WTC11 (cell line): ENCODE results near the gene GPATCH8. TPM values are rescaled to one million over a fixed set of nuclear protein-coding genes. Genes with fewer than 3 reads are reported as not detected.

Experiments
- ATAC-seq: fragments of 200-7000 bp; cut with Tn5 transposase; 2 replicates; pipeline ENCODE4 v1.10.0; 2021; ENCODE audit warnings: mild to moderate bottlenecking, moderate library complexity
- CTCF ChIA-PET: fragments of 300-600 bp; sonication (Branson Sonifier 250); formaldehyde crosslinking; loops from one replicate; lab custom pipeline; 2021; ENCODE audit warnings: antibody characterized with exemption; lab: Charles Lee
- POLR2A ChIA-PET: fragments of 350-600 bp; sonication (Branson Sonifier 250); formaldehyde crosslinking; loops from one replicate; lab custom pipeline; 2021; ENCODE audit warnings: antibody characterized with exemption; lab: Charles Lee
- DNase-seq: peaks from one replicate; pipeline ENCODE4 v3.0.0; 2021; ENCODE audit warnings: low spot score
- H3K27ac Mint-ChIP-seq: 2 replicates; pipeline ENCODE4 v1.8.0; 2021; ENCODE audit warnings: mixed read lengths
- H3K27me3 Mint-ChIP-seq: 2 replicates; pipeline ENCODE4 v1.8.0; 2021; ENCODE audit warnings: low read depth, mild to moderate bottlenecking, moderate library complexity, mixed read lengths
- H3K36me3 Mint-ChIP-seq: 2 replicates; pipeline ENCODE4 v1.8.0; 2021; ENCODE audit warnings: mixed read lengths
- H3K4me1 Mint-ChIP-seq: 2 replicates; pipeline ENCODE4 v1.8.0; 2022; ENCODE audit warnings: mixed read lengths
- H3K4me3 Mint-ChIP-seq: 2 replicates; pipeline ENCODE4 v1.8.0; 2021; ENCODE audit warnings: mild to moderate bottlenecking, moderate library complexity, mixed read lengths
- H3K9me3 Mint-ChIP-seq: 2 replicates; pipeline ENCODE4 v1.8.0; 2021; ENCODE audit warnings: mixed read lengths
- ATF6 ChIP-seq: sonication (generic); formaldehyde crosslinking; IDR thresholded peaks from 2 replicates; pipeline ENCODE4 v1.8.1; 2023; ENCODE audit warnings: mild to moderate bottlenecking, missing genetic modification reagents
- CBFB ChIP-seq: sonication (generic); formaldehyde crosslinking; IDR thresholded peaks from 2 replicates; pipeline ENCODE4 v1.8.1; 2022; ENCODE audit warnings: mild to moderate bottlenecking, low read depth, missing genetic modification reagents
- ETV6 ChIP-seq: sonication (generic); formaldehyde crosslinking; IDR thresholded peaks from 2 replicates; pipeline ENCODE4 v1.8.1; 2022; ENCODE audit warnings: mild to moderate bottlenecking, missing genetic modification reagents
- FOXJ3 ChIP-seq: sonication (generic); formaldehyde crosslinking; IDR thresholded peaks from 2 replicates; pipeline ENCODE4 v1.9.0; 2021; ENCODE audit warnings: missing genetic modification reagents, mild to moderate bottlenecking, borderline replicate concordance
- GABPB1 ChIP-seq: sonication (generic); formaldehyde crosslinking; IDR thresholded peaks from 2 replicates; pipeline ENCODE4 v1.8.1; 2023; ENCODE audit warnings: mild to moderate bottlenecking, missing genetic modification reagents
- IRF2 ChIP-seq: sonication (generic); formaldehyde crosslinking; IDR thresholded peaks from 2 replicates; pipeline ENCODE4 v1.8.0; 2022; ENCODE audit warnings: low read depth, missing genetic modification reagents, borderline replicate concordance
- JUN ChIP-seq: sonication (generic); formaldehyde crosslinking; IDR thresholded peaks from 2 replicates; pipeline ENCODE4 v1.8.0; 2023; ENCODE audit warnings: mild to moderate bottlenecking, missing genetic modification reagents
- KAT7 ChIP-seq: sonication (generic); formaldehyde crosslinking; IDR thresholded peaks from 2 replicates; pipeline ENCODE4 v1.8.1; 2023; ENCODE audit warnings: missing genetic modification reagents, mild to moderate bottlenecking, borderline replicate concordance
- NR1H2 ChIP-seq: sonication (generic); formaldehyde crosslinking; IDR thresholded peaks from 2 replicates; pipeline ENCODE4 v1.9.0; 2021; ENCODE audit warnings: mild to moderate bottlenecking, moderate library complexity, missing genetic modification reagents
- OVOL2 ChIP-seq: fragments of 250-450 bp; sonication (Bioruptor Pico); IDR thresholded peaks from 2 replicates; pipeline ENCODE4 v1.9.0; 2021; ENCODE audit warnings: mild to moderate bottlenecking, borderline replicate concordance
- PRRX2 ChIP-seq: fragments of 250-450 bp; sonication (Bioruptor Pico); IDR thresholded peaks from 2 replicates; pipeline ENCODE4 v1.8.0; 2021; ENCODE audit warnings: mild to moderate bottlenecking
- SMAD4 ChIP-seq: sonication (generic); formaldehyde crosslinking; IDR thresholded peaks from 2 replicates; pipeline ENCODE4 v1.8.0; 2022; ENCODE audit warnings: mild to moderate bottlenecking, missing genetic modification reagents
- SOX15 ChIP-seq: fragments of 250-450 bp; sonication (Bioruptor Pico); IDR thresholded peaks from 2 replicates; pipeline ENCODE4 v1.9.0; 2021; ENCODE audit warnings: mild to moderate bottlenecking
- TEAD1 ChIP-seq: sonication (generic); formaldehyde crosslinking; IDR thresholded peaks from 2 replicates; pipeline ENCODE4 v1.8.0; 2022; ENCODE audit warnings: mild to moderate bottlenecking, missing genetic modification reagents
- total RNA-seq: library from RNA; stranded (reverse); gene quantifications from 3 replicates; pipeline ENCODE4 v1.2.3, GENCODE V29; 2021
- TF ChIP-seq, protein P1 (sequence below): sonication (generic); formaldehyde crosslinking; IDR thresholded peaks from 2 replicates; pipeline ENCODE4 v1.8.0; 2022; ENCODE audit warnings: mild to moderate bottlenecking, missing genetic modification reagents
- TF ChIP-seq, protein P2 (sequence below): fragments of 250-450 bp; sonication (Bioruptor Pico); IDR thresholded peaks from 2 replicates; pipeline ENCODE4 v1.9.0; 2021; ENCODE audit warnings: moderate library complexity, mild to moderate bottlenecking, inconsistent platforms, borderline replicate concordance
- TF ChIP-seq, protein P3 (sequence below): sonication (generic); formaldehyde crosslinking; IDR thresholded peaks from 2 replicates; pipeline ENCODE4 v1.8.0; 2023; ENCODE audit warnings: mild to moderate bottlenecking, missing genetic modification reagents

GPATCH8 gene
- total RNA-seq, 1 experiment from 2014 or later, result 51.9 TPM

- H3K27me3 Mint-ChIP-seq, result no peaks in the 10 kb centered on the region
- POLR2A ChIA-PET, result no interaction called here
These were observed 58.5 kb downstream of the GPATCH8 start for GRCh38 chr17:44444735-44445105.

DNA sequence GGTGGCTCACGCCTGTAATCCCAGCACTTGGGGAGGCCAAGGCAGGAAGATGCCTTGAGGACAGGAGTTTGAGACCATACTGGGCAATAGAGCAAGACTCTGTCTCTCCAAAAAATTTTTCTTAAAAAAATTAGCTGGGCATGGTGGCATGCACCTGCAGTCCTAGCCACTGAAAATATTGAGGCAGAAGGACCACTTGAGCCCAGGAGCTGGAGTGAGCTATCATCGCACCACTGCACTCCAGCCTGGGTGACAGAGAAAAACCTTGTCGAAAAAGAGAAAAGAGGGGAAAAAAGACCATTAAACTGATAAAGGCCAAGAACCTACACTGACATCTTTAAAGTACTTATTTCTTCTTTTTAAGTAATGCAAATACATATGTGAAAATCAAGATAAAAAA lies 60.4 kb downstream of the GPATCH8 start:
- Mint-ChIP-seq H3K9me3 (no peaks in the 10 kb centered on the region), H3K27me3 (no peaks in the 10 kb centered on the region), H3K27ac (no peak overlapping the region), H3K4me3 (no peak overlapping the region), H3K4me1 (peaks cover 28% of the 10 kb centered on the region), H3K36me3 (no peaks in the 10 kb centered on the region)
- no peak for DNase-seq
- ChIA-PET CTCF (interaction anchor here (6.7 kb wide), 1 partner anchor 80 kb away, joined by 45 read pairs; no protein-coding TSS in a partner anchor), POLR2A (no interaction called here)
- no peak for ATAC-seq
- TF ChIP-seq SOX15 (CRISPR knock-in tag), result no peak

More at GRCh38 chr17:44444735-44445105, 58.5 kb downstream of the GPATCH8 start:
- Mint-ChIP-seq H3K36me3 (no peaks in the 10 kb centered on the region), H3K4me1 (peaks cover 14% of the 10 kb centered on the region), H3K4me3 (no peak overlapping the region), H3K9me3 (no peaks in the 10 kb centered on the region), H3K27ac (no peak overlapping the region; the same call in 1 of the 2 replicates)
- CTCF ChIA-PET, result interaction anchor here (2.6 to 6.7 kb wide), 2 partner anchors 67 to 78 kb away, joined by 12 to 45 read pairs; no protein-coding TSS in a partner anchor
- no peak for DNase-seq
- ATAC-seq, result no peak
- no peak for TF ChIP-seq NR1H2 (CRISPR knock-in tag)
- TF ChIP-seq, protein P1, sequence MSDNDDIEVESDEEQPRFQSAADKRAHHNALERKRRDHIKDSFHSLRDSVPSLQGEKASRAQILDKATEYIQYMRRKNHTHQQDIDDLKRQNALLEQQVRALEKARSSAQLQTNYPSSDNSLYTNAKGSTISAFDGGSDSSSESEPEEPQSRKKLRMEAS (CRISPR knock-in tag), result no peak
- TF ChIP-seq KAT7 (CRISPR knock-in tag), result no peak
- no peak for TF ChIP-seq IRF2 (CRISPR knock-in tag)

DNA sequence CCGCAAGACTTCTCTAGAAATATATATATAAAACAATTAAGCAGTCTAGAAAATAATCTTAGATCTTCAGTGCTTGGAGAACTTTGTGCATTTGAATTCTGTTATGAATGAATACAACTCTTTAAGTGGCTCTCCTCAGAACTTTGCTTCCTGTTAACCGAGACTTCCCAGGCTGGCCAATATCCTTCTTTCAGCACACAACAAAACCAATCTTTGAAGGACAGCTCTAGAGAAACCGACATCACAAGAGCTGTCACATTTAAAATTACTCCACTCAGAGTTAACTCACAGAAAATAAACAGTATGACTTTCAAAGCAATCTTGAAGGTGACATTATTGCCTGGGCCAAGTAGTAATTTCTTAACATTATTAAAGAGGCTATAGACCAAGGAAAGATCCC lies 64.0 kb downstream of the GPATCH8 start:
- CTCF ChIA-PET, result interaction anchor here (1.4 kb wide), 1 partner anchor 73 kb away, joined by 3 read pairs; no protein-coding TSS in a partner anchor
- ATAC-seq (no peak), DNase-seq (no peak)
- H3K4me3 Mint-ChIP-seq, result no peak overlapping the region
- peaks cover 9% of the 10 kb centered on the region for H3K36me3 Mint-ChIP-seq
- TF ChIP-seq ETV6 (CRISPR knock-in tag) (no peak), CBFB (CRISPR knock-in tag) (no peak), PRRX2 (no peak), TEAD1 (no peak), OVOL2 (CRISPR knock-in tag) (no peak), ATF6 (CRISPR knock-in tag) (no peak), FOXJ3 (CRISPR knock-in tag) (no peak), GABPB1 (CRISPR knock-in tag) (no peak), JUN (CRISPR knock-in tag) (no peak), SMAD4 (CRISPR knock-in tag) (no peak)
- TF ChIP-seq, protein P2, sequence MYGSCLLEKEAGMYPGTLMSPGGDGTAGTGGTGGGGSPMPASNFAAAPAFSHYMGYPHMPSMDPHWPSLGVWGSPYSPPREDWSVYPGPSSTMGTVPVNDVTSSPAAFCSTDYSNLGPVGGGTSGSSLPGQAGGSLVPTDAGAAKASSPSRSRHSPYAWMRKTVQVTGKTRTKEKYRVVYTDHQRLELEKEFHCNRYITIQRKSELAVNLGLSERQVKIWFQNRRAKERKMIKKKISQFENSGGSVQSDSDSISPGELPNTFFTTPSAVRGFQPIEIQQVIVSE, result no peak
- TF ChIP-seq, protein P3, sequence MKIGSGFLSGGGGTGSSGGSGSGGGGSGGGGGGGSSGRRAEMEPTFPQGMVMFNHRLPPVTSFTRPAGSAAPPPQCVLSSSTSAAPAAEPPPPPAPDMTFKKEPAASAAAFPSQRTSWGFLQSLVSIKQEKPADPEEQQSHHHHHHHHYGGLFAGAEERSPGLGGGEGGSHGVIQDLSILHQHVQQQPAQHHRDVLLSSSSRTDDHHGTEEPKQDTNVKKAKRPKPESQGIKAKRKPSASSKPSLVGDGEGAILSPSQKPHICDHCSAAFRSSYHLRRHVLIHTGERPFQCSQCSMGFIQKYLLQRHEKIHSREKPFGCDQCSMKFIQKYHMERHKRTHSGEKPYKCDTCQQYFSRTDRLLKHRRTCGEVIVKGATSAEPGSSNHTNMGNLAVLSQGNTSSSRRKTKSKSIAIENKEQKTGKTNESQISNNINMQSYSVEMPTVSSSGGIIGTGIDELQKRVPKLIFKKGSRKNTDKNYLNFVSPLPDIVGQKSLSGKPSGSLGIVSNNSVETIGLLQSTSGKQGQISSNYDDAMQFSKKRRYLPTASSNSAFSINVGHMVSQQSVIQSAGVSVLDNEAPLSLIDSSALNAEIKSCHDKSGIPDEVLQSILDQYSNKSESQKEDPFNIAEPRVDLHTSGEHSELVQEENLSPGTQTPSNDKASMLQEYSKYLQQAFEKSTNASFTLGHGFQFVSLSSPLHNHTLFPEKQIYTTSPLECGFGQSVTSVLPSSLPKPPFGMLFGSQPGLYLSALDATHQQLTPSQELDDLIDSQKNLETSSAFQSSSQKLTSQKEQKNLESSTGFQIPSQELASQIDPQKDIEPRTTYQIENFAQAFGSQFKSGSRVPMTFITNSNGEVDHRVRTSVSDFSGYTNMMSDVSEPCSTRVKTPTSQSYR (CRISPR knock-in tag), result no peak
- H3K27ac Mint-ChIP-seq, result peak overlapping the region; percentile 88
- no peaks in the 10 kb centered on the region for H3K9me3 Mint-ChIP-seq
- peaks cover 16% of the 10 kb centered on the region for H3K4me1 Mint-ChIP-seq
- POLR2A ChIA-PET, result no interaction called here
- no peaks in the 10 kb centered on the region for H3K27me3 Mint-ChIP-seq
